Endothelial cell of umbilical vein (primary cell): ENCODE measurements around the gene CHTOP. TPM values are rescaled to one million over a fixed set of nuclear protein-coding genes. Genes with fewer than 3 reads are reported as not detected.

Experiments used
- BruUV-seq: library from RNA; stranded (reverse); fragments of 400-500 nt; replicated peaks from 2 replicates; lab custom pipeline; 2021; lab: Mats Ljungman, UMichigan
- CTCF ChIA-PET: fragments of 300-600, 350-600 bp; sonication (Branson Sonifier 250); formaldehyde crosslinking; loops from one replicate; lab custom pipeline; 2021; ENCODE audit warnings: antibody characterized with exemption, inconsistent platforms; lab: Charles Lee
- POLR2A ChIA-PET: fragments of 300-600, 350-600 bp; sonication (Branson Sonifier 250); formaldehyde crosslinking; loops from one replicate; lab custom pipeline; 2021; ENCODE audit warnings: antibody characterized with exemption, inconsistent platforms; lab: Charles Lee
- DNase-seq: peaks from one replicate; pipeline ENCODE4 v3.0.0-alpha.2; 2011; ENCODE audit warnings: low read depth, low spot score
- FAIRE-seq: peaks from 2 replicates; lab custom pipeline; 2011; peaks lifted over from hg19 to GRCh38; lab: Jason Lieb, UNC
- H2AFZ ChIP-seq: 2 replicates; pipeline ENCODE4 v1.6.0; 2012; ENCODE audit warnings: low read depth, low read length, control low read depth, inconsistent platforms
- H3K27ac ChIP-seq: 2 replicates; pipeline ENCODE4 v1.5.1; 2011; ENCODE audit warnings: low read depth, mild to moderate bottlenecking, control low read depth, low read length, moderate library complexity; ENCODE audit not compliant: insufficient read depth
- H3K27me3 ChIP-seq, 2 experiments: 2 replicates each; pipeline versions ENCODE4 v1.6.0 to v1.6.1; 2011; ENCODE audit warnings: low read length in 2 of 2, mixed read lengths in 1 of 2; ENCODE audit not compliant: control insufficient read depth in 2 of 2, insufficient read depth in 2 of 2
- H3K36me3 ChIP-seq, 2 experiments: 2 replicates in 1 of 2; 3 replicates in 1 of 2; pipeline ENCODE4 v1.5.1; 2011; ENCODE audit warnings: low read length in 2 of 2, mild to moderate bottlenecking in 1 of 2, moderate library complexity in 1 of 2; ENCODE audit not compliant: control insufficient read depth in 2 of 2, insufficient read depth in 2 of 2; ENCODE audit errors: extremely low read depth in 1 of 2
- H3K4me1 ChIP-seq: 3 replicates; pipeline ENCODE4 v1.5.1; 2011; ENCODE audit warnings: mild to moderate bottlenecking, low read length; ENCODE audit not compliant: control insufficient read depth, insufficient read depth; ENCODE audit errors: extremely low read depth
- H3K4me2 ChIP-seq: 2 replicates; pipeline ENCODE4 v1.6.1; 2011; ENCODE audit warnings: low read length, control low read depth, mixed read lengths; ENCODE audit not compliant: insufficient read depth
- H3K4me3 ChIP-seq, 3 experiments: fragments of 200-600 bp in 1 of 3; sonication (generic), shearing (Covaris generic) in 1 of 3; replicated peaks in 1 of 3; 2 replicates each; pipeline ENCODE4 v1.5.1; 2011 to 2016; ENCODE audit warnings: control low read depth in 3 of 3, low read length in 3 of 3, mild to moderate bottlenecking in 2 of 3, inconsistent platforms in 1 of 3, low read depth in 1 of 3, moderate library complexity in 1 of 3; ENCODE audit not compliant: insufficient read depth in 1 of 3
- H3K79me2 ChIP-seq: 2 replicates; pipeline ENCODE4 v1.6.0; 2012; ENCODE audit warnings: low read length, inconsistent platforms; ENCODE audit not compliant: control insufficient read depth, insufficient read depth
- H3K9ac ChIP-seq: replicated peaks from 2 replicates; pipeline ENCODE3; 2011; ENCODE audit warnings: low read length, control low read depth; ENCODE audit not compliant: insufficient read depth; ENCODE audit errors: extremely low read depth
- H3K9me1 ChIP-seq: replicated peaks from 3 replicates; pipeline ENCODE4 v1.6.0; 2011; ENCODE audit warnings: mild to moderate bottlenecking, low read length; ENCODE audit not compliant: control insufficient read depth, insufficient read depth; ENCODE audit errors: extremely low read depth
- H3K9me3 ChIP-seq: replicated peaks from 2 replicates; pipeline ENCODE4 v1.5.1; 2012; ENCODE audit warnings: low read length, inconsistent platforms; ENCODE audit not compliant: control insufficient read depth, insufficient read depth
- H4K20me1 ChIP-seq: replicated peaks from 2 replicates; pipeline ENCODE3; 2011; ENCODE audit warnings: mild to moderate bottlenecking, low read length; ENCODE audit not compliant: control insufficient read depth, insufficient read depth; ENCODE audit errors: extremely low read depth
- EZH2 ChIP-seq: IDR thresholded peaks from 2 replicates; pipeline ENCODE4 v1.6.1; 2012; ENCODE audit warnings: borderline replicate concordance, low read depth, mild to moderate bottlenecking, moderate library complexity, low read length, inconsistent platforms; ENCODE audit not compliant: severe bottlenecking
- FOS ChIP-seq: IDR thresholded peaks from 2 replicates; pipeline ENCODE4 v1.6.1; 2011; ENCODE audit warnings: mild to moderate bottlenecking, low read length, moderate library complexity, borderline replicate concordance; ENCODE audit not compliant: insufficient read depth
- GATA2 ChIP-seq: IDR thresholded peaks from 2 replicates; pipeline ENCODE4 v1.7.0; 2011; ENCODE audit warnings: low read depth, mild to moderate bottlenecking, moderate library complexity, mixed read lengths, low read length; ENCODE audit not compliant: insufficient read length, insufficient read depth
- MAX ChIP-seq: IDR thresholded peaks from 2 replicates; pipeline ENCODE4 v1.6.1; 2011; ENCODE audit not compliant: insufficient read depth, insufficient read length
- MYC ChIP-seq: IDR thresholded peaks from one replicate; pipeline ENCODE4 v1.6.1; 2011; ENCODE audit warnings: mild to moderate bottlenecking, low read depth, low read length
- dilution Hi-C: fragments of 300-500 bp; cut with MboI; formaldehyde crosslinking; loops from one replicate; pipeline ENCODE4 v1.15.0; 2019; ENCODE audit warnings: low sequenced_read_pairs; ENCODE audit not compliant: extremely low pct_ligation_motif_present
- intact Hi-C: fragments of 100-400 bp; cut with micrococcal nuclease; formaldehyde crosslinking; loops from one replicate; pipeline ENCODE4 v1.10.0; 2022
- polyA plus RNA-seq, 4 experiments: library from polyadenylated mRNA; depleted of rRNA in 3 of 4; stranded (reverse) in 3 of 4; unstranded in 1 of 4; fragments of >200 nt; gene quantifications; 2 replicates each; pipeline versions ENCODE4 v1.2.1 to v1.2.3, GENCODE V29; 2011 to 2012; ENCODE audit warnings: missing spikeins in 1 of 4
- total RNA-seq: library from RNA; stranded (reverse); gene quantifications from 2 replicates; pipeline ENCODE4 v1.2.3, GENCODE V29; 2021
- TF ChIP-seq, protein P1 (sequence below), 2 donors: IDR thresholded peaks; 1 replicate in 1 of 2; 2 replicates in 1 of 2; pipeline ENCODE4 v1.5.1; 2011; ENCODE audit warnings: low read length in 2 of 2, mild to moderate bottlenecking in 2 of 2, moderate library complexity in 2 of 2, control low read depth in 1 of 2, inconsistent platforms in 1 of 2, low read depth in 1 of 2; ENCODE audit not compliant: insufficient read depth in 1 of 2; ENCODE audit errors: extremely low read depth in 1 of 2

Gene CHTOP
- total and polyA plus RNA-seq, 2 donors (not counting 3 experiments of a cell fraction or from before 2014, with no cell fraction given): 62.0 to 74.4 TPM

DNA sequence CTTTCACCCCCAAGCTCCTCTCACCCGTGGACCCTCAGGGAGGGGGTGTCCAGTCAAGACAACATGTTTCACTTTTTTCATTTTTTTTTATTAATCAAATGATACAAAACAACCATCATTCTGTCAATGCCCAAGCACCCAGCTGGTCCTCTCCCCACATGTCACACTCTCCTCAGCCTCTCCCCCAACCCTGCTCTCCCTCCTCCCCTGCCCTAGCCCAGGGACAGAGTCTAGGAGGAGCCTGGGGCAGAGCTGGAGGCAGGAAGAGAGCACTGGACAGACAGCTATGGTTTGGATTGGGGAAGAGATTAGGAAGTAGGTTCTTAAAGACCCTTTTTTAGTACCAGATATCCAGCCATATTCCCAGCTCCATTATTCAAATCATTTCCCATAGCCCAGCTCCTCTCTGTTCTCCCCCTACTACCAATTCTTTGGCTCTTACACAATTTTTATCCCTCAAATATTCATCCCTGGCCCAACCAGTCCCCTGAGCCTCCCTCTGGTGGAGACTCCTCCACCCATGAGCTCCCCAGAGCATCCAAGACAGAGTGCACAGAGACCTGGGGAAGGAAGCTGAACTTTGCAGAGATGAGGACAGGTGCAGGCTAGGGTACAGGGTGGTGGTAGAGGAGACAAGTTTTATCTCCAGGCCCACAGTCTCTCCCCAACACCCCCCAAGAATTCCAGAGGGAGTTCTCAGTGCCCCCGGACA is 19.5 kb upstream of the CHTOP start:
- no TSS peak for BruUV-seq
- DNase-seq (no peak), FAIRE-seq (no peak)
- dilution Hi-C loops (no loop called here), intact Hi-C loops (no loop called here)
- Histone ChIP-seq H3K9me3 (no peaks in the 10 kb centered on the region), H3K9ac (no peak overlapping the region), H3K9me1 (no peaks in the 10 kb centered on the region), H4K20me1 (no peaks in the 10 kb centered on the region), H2AFZ (no peak overlapping the region), H3K36me3 (peaks cover 0 to 6% of the 10 kb centered on the region in 2 experiments), H3K79me2 (peaks cover 22% of the 10 kb centered on the region), H3K27ac (no peak overlapping the region), H3K4me2 (no peak overlapping the region), H3K4me1 (peaks cover 18% of the 10 kb centered on the region), H3K27me3 (no peaks in the 10 kb centered on the region), H3K4me3 (no peak overlapping the region)
- CTCF ChIA-PET: interaction anchor here (1.0 to 6.0 kb wide), 7 partner anchors 13 to 104 kb away, joined by 3 to 121 read pairs (median 11); partner anchors contain the start of genes S100A1 and S100A13
- TF ChIP-seq FOS (no peak), MYC (no peak), MAX (no peak), GATA2 (no peak), EZH2 (no peak)
- TF ChIP-seq, protein P1, sequence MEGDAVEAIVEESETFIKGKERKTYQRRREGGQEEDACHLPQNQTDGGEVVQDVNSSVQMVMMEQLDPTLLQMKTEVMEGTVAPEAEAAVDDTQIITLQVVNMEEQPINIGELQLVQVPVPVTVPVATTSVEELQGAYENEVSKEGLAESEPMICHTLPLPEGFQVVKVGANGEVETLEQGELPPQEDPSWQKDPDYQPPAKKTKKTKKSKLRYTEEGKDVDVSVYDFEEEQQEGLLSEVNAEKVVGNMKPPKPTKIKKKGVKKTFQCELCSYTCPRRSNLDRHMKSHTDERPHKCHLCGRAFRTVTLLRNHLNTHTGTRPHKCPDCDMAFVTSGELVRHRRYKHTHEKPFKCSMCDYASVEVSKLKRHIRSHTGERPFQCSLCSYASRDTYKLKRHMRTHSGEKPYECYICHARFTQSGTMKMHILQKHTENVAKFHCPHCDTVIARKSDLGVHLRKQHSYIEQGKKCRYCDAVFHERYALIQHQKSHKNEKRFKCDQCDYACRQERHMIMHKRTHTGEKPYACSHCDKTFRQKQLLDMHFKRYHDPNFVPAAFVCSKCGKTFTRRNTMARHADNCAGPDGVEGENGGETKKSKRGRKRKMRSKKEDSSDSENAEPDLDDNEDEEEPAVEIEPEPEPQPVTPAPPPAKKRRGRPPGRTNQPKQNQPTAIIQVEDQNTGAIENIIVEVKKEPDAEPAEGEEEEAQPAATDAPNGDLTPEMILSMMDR (IDR thresholded peaks at IDR 0.05; ENCODE audit: extremely low read depth in 1 of 2, insufficient read depth in 1 of 2, low read depth in 1 of 2, low read length in 2 of 2): no peak
- POLR2A ChIA-PET: interaction anchor here (1.1 to 2.6 kb wide), 2 partner anchors 12 to 20 kb away, joined by 3 to 12 read pairs; partner anchors contain the start of gene CHTOP
